ENCODE results near the gene SUSD3. TPM values are rescaled to one million over a fixed set of nuclear protein-coding genes. Genes with fewer than 3 reads are reported as not detected.

Gene SUSD3
- total and polyA plus RNA-seq, 2 of the 8 experiments (the other 6 are each of a cell fraction or from before 2014, with no cell fraction given) = 5.5 to 35.4 TPM

DNA sequence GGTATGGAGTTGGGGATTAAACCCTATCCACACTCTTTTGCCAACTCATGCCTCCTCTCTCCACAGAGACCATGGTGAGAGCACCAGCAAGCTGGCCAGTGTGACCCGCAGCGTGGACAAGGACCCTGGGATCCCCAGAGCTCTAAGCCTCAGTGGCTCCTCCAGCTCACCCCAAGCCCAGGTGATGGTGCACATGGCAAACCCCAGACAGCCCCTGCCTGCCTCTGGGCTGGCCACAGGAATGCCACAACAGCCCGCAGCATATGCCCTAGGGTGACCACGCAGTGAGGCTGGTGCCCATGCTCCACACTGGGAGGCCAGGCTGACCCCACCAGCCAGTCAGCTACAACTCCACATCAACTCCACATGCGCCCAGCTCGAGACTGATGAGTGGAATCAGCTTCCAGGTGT is 26.0 kb downstream of the SUSD3 start:
- Histone ChIP-seq H3K4me3 (ENCODE audit: extremely low read depth in 1 of 4, insufficient read depth in 2 of 4, low read depth in 3 of 4, low read length in 4 of 4) (no peak overlapping the region), H3K56ac (replicated peaks; ENCODE audit: insufficient read length, low read depth, low read length) (no peak overlapping the region), H3K27me3 (replicated peaks in 1 of 4; ENCODE audit: control insufficient read depth in 3 of 4, extremely low read depth in 1 of 4, insufficient read depth in 3 of 4, low read length in 3 of 4) (no peaks in the 10 kb centered on the region), H3K23ac (ENCODE audit: insufficient read length) (no peak overlapping the region), H2AFZ (ENCODE audit: low read length) (no peak overlapping the region), H3K9me3 (ENCODE audit: insufficient read depth in 2 of 2, low read depth in 1 of 2, low read length in 1 of 2) (peaks cover 4% of the 10 kb centered on the region in 2 experiments; a peak in 1 of 4 replicates), H3K23me2 (ENCODE audit: low read depth, low read length) (no peaks in the 10 kb centered on the region), H2BK15ac (ENCODE audit: low read length) (0 out of 2 replicates have a peak overlapping the region, but pooled peaks have one; percentile 29), H4K8ac (ENCODE audit: extremely low read depth, insufficient read depth, low read length) (no peak overlapping the region; the same call in 1 of the 2 replicates), H3K4me1 (replicated peaks in 1 of 4; ENCODE audit: control insufficient read depth in 3 of 4, insufficient read depth in 4 of 4, low read length in 3 of 4) (no peaks in the 10 kb centered on the region; a peak in 1 of 7 replicates), H3K79me2 (ENCODE audit: control insufficient read depth in 1 of 2, insufficient read depth in 2 of 2, low read length in 2 of 2) (no peaks in the 10 kb centered on the region), H3K79me1 (ENCODE audit: low read depth, low read length) (no peaks in the 10 kb centered on the region), H4K5ac (ENCODE audit: insufficient read length, low read depth, low read length) (no peak overlapping the region), H3K4me2 (ENCODE audit: insufficient read depth in 1 of 2, low read depth in 2 of 2, low read length in 2 of 2) (no peak overlapping the region), H3K4ac (replicated peaks; ENCODE audit: insufficient read length, low read depth, low read length) (no peak overlapping the region), H2BK5ac (ENCODE audit: low read depth, low read length) (no peak overlapping the region), H3K9ac (replicated peaks in 1 of 4; ENCODE audit: extremely low read depth in 1 of 4, low read depth in 3 of 4, low read length in 3 of 4) (no peak overlapping the region), H3K27ac (ENCODE audit: low read depth, low read length) (no peak overlapping the region), H3K18ac (ENCODE audit: extremely low read depth, low read length) (no peak overlapping the region), H2AK5ac (ENCODE audit: low read depth, low read length) (no peak overlapping the region), H3K14ac (ENCODE audit: insufficient read length) (no peak overlapping the region), H2BK120ac (replicated peaks; ENCODE audit: low read depth, low read length) (no peak overlapping the region), H3K36me3 (ENCODE audit: control insufficient read depth in 2 of 4, insufficient read depth in 4 of 4, low read length in 3 of 4) (no peaks in the 10 kb centered on the region), H2BK12ac (ENCODE audit: low read depth, low read length) (no peak overlapping the region), H4K91ac (replicated peaks; ENCODE audit: insufficient read length, low read length) (no peak overlapping the region), H4K20me1 (replicated peaks in 1 of 2; ENCODE audit: control insufficient read depth in 1 of 2, insufficient read depth in 2 of 2, low read length in 2 of 2) (no peaks in the 10 kb centered on the region), H2BK20ac (ENCODE audit: low read length) (no peak overlapping the region)
- FAIRE-seq (no peak), DNase-seq (ENCODE audit: low read depth in 1 of 2, low spot score in 2 of 2) (no peak)
- ChIA-PET CTCF (ENCODE audit: partially characterized antibody) (interaction anchor here (1.4 to 2.5 kb wide), 2 partner anchors 24 to 48 kb away, joined by 3 to 10 read pairs; no protein-coding TSS in a partner anchor), POLR2A (ENCODE audit: partially characterized antibody) (no interaction called here)
- 87% methylated on average over 6 of the region's 6 CpGs; no CpG with 5 or more reads in 1 of the 2 experiments for WGBS, 2 experiments (ENCODE audit: extremely low coverage in 1 of 2, insufficient coverage in 1 of 2, insufficient read length in 1 of 2, insufficient replicate concordance in 2 of 2, low coverage in 1 of 2, low lambda C conversion rate in 2 of 2, missing lambda C conversion rate in 1 of 2)
- TF ChIP-seq SIN3A (conservative IDR thresholded peaks at IDR 0.05 in 1 of 2, IDR thresholded peaks at IDR 0.05 in 1 of 2; ENCODE audit: low read depth in 1 of 2, low read length in 2 of 2) (no peak), CTBP2 (IDR thresholded peaks at IDR 0.05; ENCODE audit: borderline replicate concordance, insufficient read depth, insufficient read length, low read length) (no peak), NANOG (IDR thresholded peaks at IDR 0.05; ENCODE audit: insufficient read depth, low read depth, low read length, poor library complexity, severe bottlenecking) (no peak), BRCA1 (IDR thresholded peaks at IDR 0.05; ENCODE audit: low read depth, low read length) (no peak), TEAD4 (IDR thresholded peaks at IDR 0.05; ENCODE audit: low read depth, low read length) (no peak), EGR1 (IDR thresholded peaks at IDR 0.05; ENCODE audit: borderline replicate concordance, low read depth, low read length) (no peak), ZNF274 (IDR thresholded peaks at IDR 0.05; ENCODE audit: borderline replicate concordance, extremely low read depth, low read length) (no peak)

Data from H1 (cell line).